Keratinocyte (primary cell): ENCODE results near the gene AVPR2. TPM values are rescaled to one million over a fixed set of nuclear protein-coding genes. Genes with fewer than 3 reads are reported as not detected.

Experiments used
- DNase-seq: peaks from one replicate; pipeline ENCODE4 v3.0.0-alpha.2; 2011; ENCODE audit warnings: low read depth, missing footprints, low spot score
- FAIRE-seq: peaks from 2 replicates; lab custom pipeline; 2011; peaks lifted over from hg19 to GRCh38; lab: Jason Lieb, UNC
- H2AFZ ChIP-seq: 2 replicates; pipeline ENCODE4 v1.6.0; 2012; ENCODE audit warnings: low read length, control low read depth, inconsistent platforms; ENCODE audit not compliant: control insufficient read depth
- H3K27ac ChIP-seq: 2 replicates; pipeline ENCODE4 v1.5.1; 2011; ENCODE audit warnings: low read length; ENCODE audit not compliant: control insufficient read depth, insufficient read depth
- H3K27me3 ChIP-seq: 3 replicates; pipeline ENCODE4 v1.6.0; 2011; ENCODE audit warnings: low read length; ENCODE audit not compliant: control insufficient read depth, insufficient read depth; ENCODE audit errors: extremely low read depth
- H3K36me3 ChIP-seq, 2 experiments: 2 replicates in 1 of 2; 3 replicates in 1 of 2; pipeline ENCODE4 v1.5.1; 2011; ENCODE audit warnings: low read length in 2 of 2, mild to moderate bottlenecking in 1 of 2; ENCODE audit not compliant: control insufficient read depth in 2 of 2, insufficient read depth in 2 of 2; ENCODE audit errors: extremely low read depth in 1 of 2
- H3K4me1 ChIP-seq: 3 replicates; pipeline ENCODE4 v1.5.1; 2011; ENCODE audit warnings: low read length; ENCODE audit not compliant: control insufficient read depth, insufficient read depth; ENCODE audit errors: extremely low read depth
- H3K4me2 ChIP-seq: 3 replicates; pipeline ENCODE4 v1.6.0; 2011; ENCODE audit warnings: low read depth, low read length; ENCODE audit not compliant: control insufficient read depth, insufficient read depth; ENCODE audit errors: extremely low read depth
- H3K4me3 ChIP-seq, 3 experiments: fragments of 200-600 bp in 1 of 3; sonication (generic) in 1 of 3; 2 replicates in 2 of 3; 3 replicates in 1 of 3; pipeline ENCODE4 v1.5.1; 2011 to 2016; ENCODE audit warnings: low read length in 3 of 3, mild to moderate bottlenecking in 3 of 3, control low read depth in 2 of 3, inconsistent platforms in 1 of 3, low read depth in 1 of 3, mixed read lengths in 1 of 3, mixed run types in 1 of 3, moderate library complexity in 1 of 3; ENCODE audit not compliant: control insufficient read depth in 2 of 3, insufficient read depth in 2 of 3; ENCODE audit errors: extremely low read depth in 1 of 3
- H3K79me2 ChIP-seq: 2 replicates; pipeline ENCODE4 v1.6.0; 2012; ENCODE audit warnings: low read length; ENCODE audit not compliant: control insufficient read depth, insufficient read depth
- H3K9ac ChIP-seq: 3 replicates; pipeline ENCODE4 v1.6.0; 2011; ENCODE audit warnings: low read length; ENCODE audit not compliant: control insufficient read depth, insufficient read depth; ENCODE audit errors: extremely low read depth
- H3K9me1 ChIP-seq: 3 replicates; pipeline ENCODE4 v1.6.0; 2011; ENCODE audit warnings: low read length; ENCODE audit not compliant: control insufficient read depth, insufficient read depth; ENCODE audit errors: extremely low read depth
- H3K9me3 ChIP-seq: 2 replicates; pipeline ENCODE4 v1.5.1; 2012; ENCODE audit warnings: low read depth, low read length; ENCODE audit not compliant: control insufficient read depth
- H4K20me1 ChIP-seq: 3 replicates; pipeline ENCODE4 v1.6.0; 2011; ENCODE audit warnings: low read length; ENCODE audit not compliant: control insufficient read depth, insufficient read depth; ENCODE audit errors: extremely low read depth
- EZH2 ChIP-seq: IDR thresholded peaks from one replicate; pipeline ENCODE4 v1.6.1; 2012; ENCODE audit warnings: inconsistent platforms, mild to moderate bottlenecking, low read length, moderate library complexity
- dilution Hi-C: fragments of 300-500 bp; cut with MboI; formaldehyde crosslinking; loops from one replicate; pipeline ENCODE4 v1.7.0; 2020; ENCODE audit warnings: low sequenced_read_pairs; ENCODE audit not compliant: extremely low pct_ligation_motif_present
- polyA plus RNA-seq, 5 experiments: library from polyadenylated mRNA; depleted of rRNA in 3 of 5; stranded (reverse) in 3 of 5; stranded (forward) in 1 of 5; unstranded in 1 of 5; fragments of >200 nt; gene quantifications; 1 replicate in 1 of 5; 2 replicates in 3 of 5; 3 replicates in 1 of 5; pipeline versions ENCODE4 v1.2.1 to v1.2.3, GENCODE V29; 2011 to 2012; ENCODE audit warnings: missing spikeins in 2 of 5, low read depth in 1 of 5, low replicate concordance in 1 of 5
- TF ChIP-seq, protein P1 (sequence below), 3 experiments: IDR thresholded peaks in 1 of 3; conservative IDR thresholded peaks in 1 of 3; optimal IDR thresholded peaks in 1 of 3; 2 replicates in 2 of 3; 3 replicates in 1 of 3; pipeline versions ENCODE3 to v1.5.1; 2011; ENCODE audit warnings: low read length in 3 of 3, mild to moderate bottlenecking in 3 of 3, moderate library complexity in 2 of 3, control low read depth in 1 of 3, inconsistent platforms in 1 of 3; ENCODE audit not compliant: insufficient read depth in 2 of 3; ENCODE audit errors: extremely low read depth in 1 of 3

AVPR2 gene
- polyA plus RNA-seq, 1 donor (not counting 4 experiments of a cell fraction or from before 2014, with no cell fraction given): not detected

DNA sequence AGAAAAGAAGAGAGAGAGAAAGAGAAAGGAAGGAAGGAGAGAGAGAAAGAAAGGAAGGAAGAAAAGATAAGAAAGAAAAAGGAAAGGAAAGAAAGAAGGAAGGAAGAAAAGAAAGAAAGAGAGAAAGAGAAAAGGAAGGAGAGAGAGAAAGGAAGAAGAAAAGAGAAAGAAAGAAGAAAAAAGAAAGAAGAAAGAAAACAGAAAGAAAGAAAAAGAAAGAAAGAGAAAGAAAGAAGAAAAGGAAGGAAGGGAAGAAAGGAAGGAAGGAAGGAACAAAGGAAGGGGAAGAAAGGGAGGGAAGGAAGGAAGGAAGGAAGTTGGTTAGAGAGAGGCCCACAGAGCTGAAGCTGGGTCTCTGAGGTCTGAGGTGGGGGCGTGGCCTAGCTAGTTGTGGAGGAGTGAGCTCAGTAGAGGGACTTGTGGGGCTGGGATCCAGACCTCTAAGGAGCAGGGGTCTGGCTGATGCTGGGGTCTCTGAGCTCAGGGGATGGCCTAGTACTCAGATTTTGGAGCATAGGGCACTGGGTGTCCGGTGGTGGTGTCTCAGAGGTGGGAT is 47.0 kb upstream of the AVPR2 start:
- H3K4me2 ChIP-seq: no peak overlapping the region
- no peak overlapping the region for H3K9ac ChIP-seq
- TF ChIP-seq, protein P1, sequence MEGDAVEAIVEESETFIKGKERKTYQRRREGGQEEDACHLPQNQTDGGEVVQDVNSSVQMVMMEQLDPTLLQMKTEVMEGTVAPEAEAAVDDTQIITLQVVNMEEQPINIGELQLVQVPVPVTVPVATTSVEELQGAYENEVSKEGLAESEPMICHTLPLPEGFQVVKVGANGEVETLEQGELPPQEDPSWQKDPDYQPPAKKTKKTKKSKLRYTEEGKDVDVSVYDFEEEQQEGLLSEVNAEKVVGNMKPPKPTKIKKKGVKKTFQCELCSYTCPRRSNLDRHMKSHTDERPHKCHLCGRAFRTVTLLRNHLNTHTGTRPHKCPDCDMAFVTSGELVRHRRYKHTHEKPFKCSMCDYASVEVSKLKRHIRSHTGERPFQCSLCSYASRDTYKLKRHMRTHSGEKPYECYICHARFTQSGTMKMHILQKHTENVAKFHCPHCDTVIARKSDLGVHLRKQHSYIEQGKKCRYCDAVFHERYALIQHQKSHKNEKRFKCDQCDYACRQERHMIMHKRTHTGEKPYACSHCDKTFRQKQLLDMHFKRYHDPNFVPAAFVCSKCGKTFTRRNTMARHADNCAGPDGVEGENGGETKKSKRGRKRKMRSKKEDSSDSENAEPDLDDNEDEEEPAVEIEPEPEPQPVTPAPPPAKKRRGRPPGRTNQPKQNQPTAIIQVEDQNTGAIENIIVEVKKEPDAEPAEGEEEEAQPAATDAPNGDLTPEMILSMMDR (optimal IDR thresholded peaks at IDR 0.05 in 1 of 3, IDR thresholded peaks at IDR 0.05 in 1 of 3, conservative IDR thresholded peaks at IDR 0.05 in 1 of 3; ENCODE audit: extremely low read depth in 1 of 3, insufficient read depth in 2 of 3, low read length in 3 of 3): no peak
- no peak for TF ChIP-seq EZH2
- H3K27ac ChIP-seq: no peak overlapping the region
- H3K79me2 ChIP-seq: no peaks in the 10 kb centered on the region
- H3K9me3 ChIP-seq: no peaks in the 10 kb centered on the region
- dilution Hi-C loops: no loop called here
- no peaks in the 10 kb centered on the region for H4K20me1 ChIP-seq
- no peaks in the 10 kb centered on the region for H3K36me3 ChIP-seq
- H3K4me3 ChIP-seq: no peak overlapping the region
- H3K4me1 ChIP-seq: no peaks in the 10 kb centered on the region
- no peaks in the 10 kb centered on the region for H3K27me3 ChIP-seq
- no peak for DNase-seq
- no peak for FAIRE-seq
- H3K9me1 ChIP-seq: no peaks in the 10 kb centered on the region
- H2AFZ ChIP-seq: no peak overlapping the region

DNA sequence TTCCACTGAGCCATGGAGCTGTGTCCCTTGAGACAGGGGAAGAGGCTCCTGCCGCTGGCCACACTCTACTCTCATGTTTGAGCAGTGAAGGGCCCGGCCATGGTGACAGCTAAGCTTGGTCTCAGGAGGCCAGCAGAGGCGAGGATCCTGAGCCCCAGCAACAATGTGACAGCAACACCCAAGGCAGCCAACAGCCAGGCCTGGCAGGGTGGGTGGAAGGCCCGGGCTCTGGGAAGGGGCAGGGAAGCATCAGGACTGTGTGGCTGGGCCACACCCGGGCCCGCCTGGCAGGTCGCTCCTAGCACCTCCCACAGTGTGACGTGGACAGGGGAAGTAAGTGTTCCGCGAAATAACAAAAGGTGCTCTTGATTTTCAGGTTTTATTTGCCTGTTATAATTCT is 43.3 kb upstream of the AVPR2 start:
- Histone ChIP-seq H3K27me3 (no peaks in the 10 kb centered on the region), H3K9me1 (no peaks in the 10 kb centered on the region)
- no peak for FAIRE-seq

More for the DNA sequence above, 43.3 kb upstream of the AVPR2 start:
- Histone ChIP-seq H3K9me3 (no peaks in the 10 kb centered on the region), H3K4me1 (no peaks in the 10 kb centered on the region), H3K4me2 (no peak overlapping the region), H4K20me1 (no peaks in the 10 kb centered on the region), H3K9ac (no peak overlapping the region), H2AFZ (no peak overlapping the region), H3K4me3 (no peak overlapping the region), H3K79me2 (no peaks in the 10 kb centered on the region), H3K36me3 (peaks cover 0 to 6% of the 10 kb centered on the region in 2 experiments), H3K27ac (no peak overlapping the region)
- no peak for DNase-seq
- dilution Hi-C loops: no loop called here
- no peak for TF ChIP-seq EZH2
- TF ChIP-seq, protein P1 (optimal IDR thresholded peaks at IDR 0.05 in 1 of 3, IDR thresholded peaks at IDR 0.05 in 1 of 3, conservative IDR thresholded peaks at IDR 0.05 in 1 of 3; ENCODE audit: extremely low read depth in 1 of 3, insufficient read depth in 2 of 3, low read length in 3 of 3): no peak
